Glutamatergic neuron (in vitro differentiated cells): ENCODE measurements around the gene NLRP12. TPM values are rescaled to one million over a fixed set of nuclear protein-coding genes. Genes with fewer than 3 reads are reported as not detected.

Source experiments
- DNase-seq: peaks from one replicate; pipeline ENCODE4 v3.0.0; 2022
- H3K27ac Mint-ChIP-seq: one replicate; pipeline ENCODE4 v1.8.0; 2020; ENCODE audit warnings: mild to moderate bottlenecking, mixed read lengths, inconsistent platforms; ENCODE audit not compliant: unreplicated experiment
- H3K27me3 Mint-ChIP-seq: one replicate; pipeline ENCODE4 v1.8.0; 2020; ENCODE audit warnings: mild to moderate bottlenecking, moderate library complexity, mixed read lengths, inconsistent platforms; ENCODE audit not compliant: unreplicated experiment
- H3K36me3 Mint-ChIP-seq: one replicate; pipeline ENCODE4 v1.8.0; 2020; ENCODE audit warnings: mild to moderate bottlenecking, mixed read lengths, inconsistent platforms; ENCODE audit not compliant: unreplicated experiment
- H3K4me1 Mint-ChIP-seq: one replicate; pipeline ENCODE4 v1.8.0; 2020; ENCODE audit warnings: mild to moderate bottlenecking, low read depth, mixed read lengths, inconsistent platforms; ENCODE audit not compliant: unreplicated experiment
- H3K4me3 Mint-ChIP-seq: one replicate; pipeline ENCODE4 v1.8.0; 2020; ENCODE audit warnings: mild to moderate bottlenecking, mixed read lengths, inconsistent platforms; ENCODE audit not compliant: unreplicated experiment
- H3K9me3 Mint-ChIP-seq: one replicate; pipeline ENCODE4 v1.8.0; 2020; ENCODE audit warnings: mild to moderate bottlenecking, moderate library complexity, mixed read lengths, inconsistent platforms; ENCODE audit not compliant: unreplicated experiment
- CTCF ChIP-seq: fragments of 200-600 bp; sonication (generic); IDR thresholded peaks from one replicate; pipeline ENCODE4 v1.5.0; 2021; ENCODE audit not compliant: partially characterized antibody, unreplicated experiment
- total RNA-seq: library from RNA; stranded (reverse); fragmentation: NEBNext Ultra II Directional; extraction: Animal tissue kit (Norgen Biotek cat#: 25700); gene quantifications from one replicate; pipeline ENCODE4 v1.2.1, GENCODE V29; 2021; ENCODE audit not compliant: unreplicated experiment

The NLRP12 gene
- total RNA-seq, 1 donor from 2014 or later = 0.12 TPM

GRCh38 chr19:53826876-53827275 lies 2.8 kb upstream of the NLRP12 start:
- TF ChIP-seq CTCF = no peak
- no peak for DNase-seq
- Mint-ChIP-seq H3K36me3 (no peaks in the 10 kb centered on the region), H3K4me1 (peaks cover 10% of the 10 kb centered on the region), H3K27ac (no peak overlapping the region), H3K27me3 (peaks cover 2% of the 10 kb centered on the region), H3K4me3 (no peak overlapping the region), H3K9me3 (peaks cover under 1% of the 10 kb centered on the region)

- H3K4me1 Mint-ChIP-seq = peaks cover 12% of the 10 kb centered on the region
- no peak overlapping the region for H3K27ac Mint-ChIP-seq
- TF ChIP-seq CTCF = no peak
- no peak overlapping the region for H3K4me3 Mint-ChIP-seq
- peaks cover 6% of the 10 kb centered on the region for H3K27me3 Mint-ChIP-seq
- H3K9me3 Mint-ChIP-seq = peaks cover 7% of the 10 kb centered on the region
- no peaks in the 10 kb centered on the region for H3K36me3 Mint-ChIP-seq
- no peak for DNase-seq
Measured at GRCh38 chr19:53823380-53824120, 564 bp downstream of the NLRP12 start.

- Mint-ChIP-seq H3K27ac (peak overlapping the region; percentile 95), H3K4me3 (peak overlapping the region; percentile 47), H3K9me3 (peaks cover 7% of the 10 kb centered on the region), H3K36me3 (no peaks in the 10 kb centered on the region), H3K27me3 (peaks cover 6% of the 10 kb centered on the region), H3K4me1 (peaks cover 12% of the 10 kb centered on the region)
- no peak for TF ChIP-seq CTCF
- DNase-seq = no peak
Measured at GRCh38 chr19:53819861-53820260, 4.3 kb downstream of the NLRP12 start.

GRCh38 chr19:53818756-53819155 lies 5.4 kb downstream of the NLRP12 start:
- no peak for TF ChIP-seq CTCF
- Mint-ChIP-seq H3K36me3 (no peaks in the 10 kb centered on the region), H3K27me3 (peaks cover 6% of the 10 kb centered on the region), H3K9me3 (peaks cover 7% of the 10 kb centered on the region), H3K4me1 (peaks cover 9% of the 10 kb centered on the region), H3K27ac (peak overlapping the region; percentile 99), H3K4me3 (peak overlapping the region; percentile 81)
- peak; percentile 79 for DNase-seq

- Mint-ChIP-seq H3K27ac (no peak overlapping the region), H3K9me3 (peaks cover 3% of the 10 kb centered on the region), H3K4me1 (peaks cover 4% of the 10 kb centered on the region), H3K27me3 (peaks cover 6% of the 10 kb centered on the region), H3K4me3 (no peak overlapping the region), H3K36me3 (no peaks in the 10 kb centered on the region)
- DNase-seq = no peak
- TF ChIP-seq CTCF = no peak
Measured at GRCh38 chr19:53813996-53814395, 10.1 kb downstream of the NLRP12 start.
